Esophagus muscularis mucosa (tissue), 4 donors: ENCODE measurements around the gene TMEM119. TPM values are rescaled to one million over a fixed set of nuclear protein-coding genes. Genes with fewer than 3 reads are reported as not detected.

Experiments used
- DNase-seq: peaks from one replicate; pipeline ENCODE4 v3.0.0-alpha.2; 2017; ENCODE audit errors: extremely low spot score
- H3K27ac ChIP-seq, 4 donors: fragments of 200-600 bp; sonication (generic); replicated peaks in 1 of 4; 1 replicate in 3 of 4; 2 replicates in 1 of 4; pipeline ENCODE4 v1.5.1; 2016 to 2019; ENCODE audit warnings: mild to moderate bottlenecking in 1 of 4
- H3K27me3 ChIP-seq, 4 donors: fragments of 200-600 bp; sonication (generic); one replicate each; pipeline versions ENCODE4 v1.5.1 to v1.6.0; 2016 to 2019
- H3K36me3 ChIP-seq, 4 donors: fragments of 200-600 bp; sonication (generic); one replicate each; pipeline ENCODE4 v1.5.1; 2016 to 2019
- H3K4me1 ChIP-seq, 4 donors: fragments of 200-600 bp; sonication (generic); one replicate each; pipeline ENCODE4 v1.5.1; 2016 to 2019
- H3K4me3 ChIP-seq, 4 donors: fragments of 200-600 bp; sonication (generic); 1 replicate in 2 of 4; 2 replicates in 2 of 4; pipeline ENCODE4 v1.5.1; 2016 to 2019; ENCODE audit warnings: mild to moderate bottlenecking in 4 of 4, moderate library complexity in 1 of 4
- H3K9me3 ChIP-seq, 4 donors: fragments of 200-600 bp; sonication (generic); 1 replicate in 3 of 4; 2 replicates in 1 of 4; pipeline ENCODE4 v1.5.1; 2016 to 2019
- EP300 ChIP-seq: sonication (generic); formaldehyde crosslinking; IDR thresholded peaks from one replicate; pipeline ENCODE4 v1.6.1; 2017; ENCODE audit warnings: antibody characterized with exemption
- POLR2A ChIP-seq: fragments of 450-650 bp; IDR thresholded peaks from one replicate; pipeline ENCODE4 v1.6.1; 2017; ENCODE audit warnings: antibody characterized with exemption, moderate library complexity, mild to moderate bottlenecking, low read depth
- POLR2AphosphoS5 ChIP-seq, 2 donors: sonication (generic); formaldehyde crosslinking; IDR thresholded peaks; one replicate each; pipeline ENCODE4 v1.6.1; 2017; ENCODE audit warnings: antibody characterized with exemption in 2 of 2
- WGBS: methylation state at CpG from one replicate; pipeline ENCODE4 v1.1.5; 2018; 5-methylcytosine and 5-hydroxymethylcytosine counted together
- intact Hi-C: fragments of 100-400 bp; cut with DNase I; formaldehyde crosslinking; loops from one replicate; pipeline ENCODE4 v1.15.1; 2023
- total RNA-seq, 4 donors: library from RNA; depleted of rRNA; stranded (reverse); fragments of >200 nt; gene quantifications; one replicate each; pipeline versions ENCODE4 v1.1.0 to v1.2.1, GENCODE V29; 2016
- TF ChIP-seq, protein P1 (sequence below), 3 experiments: fragments of 200-600 bp in 2 of 3; fragments of 450-650 bp in 1 of 3; sonication (generic) in 2 of 3; IDR thresholded peaks; one replicate each; pipeline ENCODE4 v1.5.1; 2017 to 2019; ENCODE audit warnings: antibody characterized with exemption in 3 of 3, mild to moderate bottlenecking in 2 of 3, moderate library complexity in 1 of 3

Gene TMEM119
- total RNA-seq, 4 donors from 2014 or later, result 3.6 to 12.2 (median 7.1) TPM

DNA sequence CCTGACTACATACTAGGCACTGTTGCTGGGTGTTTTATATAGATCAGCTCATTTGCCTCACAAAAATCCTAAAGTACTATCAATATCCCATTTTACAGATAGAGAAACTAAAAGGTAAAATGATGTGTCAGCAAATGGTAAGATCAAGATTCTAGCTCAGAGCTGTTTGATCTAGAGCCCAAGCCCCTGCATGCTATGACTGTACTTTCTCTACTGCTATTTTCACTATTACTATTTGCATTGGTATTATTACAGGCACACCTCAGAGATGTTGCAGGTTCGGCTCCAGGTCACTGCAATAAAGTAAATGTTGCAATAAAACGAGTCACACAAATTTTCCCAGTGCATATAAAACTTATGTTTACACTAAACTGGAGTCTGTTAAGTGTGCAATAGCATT, 24.6 kb downstream of the TMEM119 start:
- WGBS, result 75% methylated on average over 2 of the region's 2 CpGs
- TF ChIP-seq POLR2AphosphoS5 (IDR thresholded peaks at IDR 0.05) (no peak), EP300 (no peak), POLR2A (no peak)
- TF ChIP-seq, protein P1, sequence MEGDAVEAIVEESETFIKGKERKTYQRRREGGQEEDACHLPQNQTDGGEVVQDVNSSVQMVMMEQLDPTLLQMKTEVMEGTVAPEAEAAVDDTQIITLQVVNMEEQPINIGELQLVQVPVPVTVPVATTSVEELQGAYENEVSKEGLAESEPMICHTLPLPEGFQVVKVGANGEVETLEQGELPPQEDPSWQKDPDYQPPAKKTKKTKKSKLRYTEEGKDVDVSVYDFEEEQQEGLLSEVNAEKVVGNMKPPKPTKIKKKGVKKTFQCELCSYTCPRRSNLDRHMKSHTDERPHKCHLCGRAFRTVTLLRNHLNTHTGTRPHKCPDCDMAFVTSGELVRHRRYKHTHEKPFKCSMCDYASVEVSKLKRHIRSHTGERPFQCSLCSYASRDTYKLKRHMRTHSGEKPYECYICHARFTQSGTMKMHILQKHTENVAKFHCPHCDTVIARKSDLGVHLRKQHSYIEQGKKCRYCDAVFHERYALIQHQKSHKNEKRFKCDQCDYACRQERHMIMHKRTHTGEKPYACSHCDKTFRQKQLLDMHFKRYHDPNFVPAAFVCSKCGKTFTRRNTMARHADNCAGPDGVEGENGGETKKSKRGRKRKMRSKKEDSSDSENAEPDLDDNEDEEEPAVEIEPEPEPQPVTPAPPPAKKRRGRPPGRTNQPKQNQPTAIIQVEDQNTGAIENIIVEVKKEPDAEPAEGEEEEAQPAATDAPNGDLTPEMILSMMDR (IDR thresholded peaks at IDR 0.05), result no peak
- H3K27ac ChIP-seq, result no peak overlapping the region
- no peaks in the 10 kb centered on the region for H3K27me3 ChIP-seq
- no peaks in the 10 kb centered on the region for H3K9me3 ChIP-seq
- peaks cover 8 to 19% (median 18%) of the 10 kb centered on the region in 4 donors for H3K36me3 ChIP-seq
- no peak overlapping the region for H3K4me3 ChIP-seq
- DNase-seq, result no peak
- peaks cover 0 to 3% (median 0%) of the 10 kb centered on the region in 4 donors for H3K4me1 ChIP-seq
- intact Hi-C loops, result no loop called here

DNA sequence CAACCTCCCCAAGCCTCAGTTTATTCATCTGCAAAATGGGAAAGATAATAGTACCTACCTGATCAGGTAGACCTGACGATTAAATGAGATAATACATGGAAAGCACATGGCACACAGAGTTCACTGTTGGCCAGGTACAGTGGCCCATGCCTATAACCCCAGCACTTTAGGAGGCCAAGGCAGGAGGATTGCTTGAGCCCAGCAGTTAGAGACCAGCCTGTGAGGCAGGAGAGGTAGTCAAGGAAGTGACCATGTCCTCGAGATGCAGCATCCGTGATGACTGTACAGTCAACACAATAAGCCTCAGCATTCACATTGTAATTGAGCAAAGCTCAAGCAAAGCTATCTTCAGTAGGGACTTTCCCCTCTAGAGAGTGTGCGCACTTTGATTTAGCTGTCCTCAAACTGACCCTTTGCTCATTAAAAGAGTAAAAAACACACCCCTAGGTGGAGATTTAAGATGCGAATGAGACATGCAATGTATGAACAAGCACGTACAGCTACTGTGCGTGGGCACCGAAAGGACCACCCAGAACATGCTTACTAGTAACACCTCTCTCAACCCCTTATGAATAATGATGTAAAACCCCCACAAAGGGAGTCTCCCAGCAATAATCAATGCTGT, 25.6 kb downstream of the TMEM119 start:
- 87% methylated on average over 8 of the region's 8 CpGs for WGBS
- Histone ChIP-seq H3K36me3 (peaks cover 17 to 30% (median 28%) of the 10 kb centered on the region in 4 donors), H3K27me3 (no peaks in the 10 kb centered on the region), H3K9me3 (no peaks in the 10 kb centered on the region), H3K27ac (no peak overlapping the region), H3K4me3 (no peak overlapping the region), H3K4me1 (peaks cover 6 to 13% (median 7%) of the 10 kb centered on the region in 4 donors)
- intact Hi-C loops, result no loop called here
- TF ChIP-seq POLR2AphosphoS5 (IDR thresholded peaks at IDR 0.05), result no peak
- TF ChIP-seq, protein P1 (IDR thresholded peaks at IDR 0.05), result no peak
- no peak for TF ChIP-seq EP300
- no peak for TF ChIP-seq POLR2A
- peak; percentile 39 for DNase-seq

DNA sequence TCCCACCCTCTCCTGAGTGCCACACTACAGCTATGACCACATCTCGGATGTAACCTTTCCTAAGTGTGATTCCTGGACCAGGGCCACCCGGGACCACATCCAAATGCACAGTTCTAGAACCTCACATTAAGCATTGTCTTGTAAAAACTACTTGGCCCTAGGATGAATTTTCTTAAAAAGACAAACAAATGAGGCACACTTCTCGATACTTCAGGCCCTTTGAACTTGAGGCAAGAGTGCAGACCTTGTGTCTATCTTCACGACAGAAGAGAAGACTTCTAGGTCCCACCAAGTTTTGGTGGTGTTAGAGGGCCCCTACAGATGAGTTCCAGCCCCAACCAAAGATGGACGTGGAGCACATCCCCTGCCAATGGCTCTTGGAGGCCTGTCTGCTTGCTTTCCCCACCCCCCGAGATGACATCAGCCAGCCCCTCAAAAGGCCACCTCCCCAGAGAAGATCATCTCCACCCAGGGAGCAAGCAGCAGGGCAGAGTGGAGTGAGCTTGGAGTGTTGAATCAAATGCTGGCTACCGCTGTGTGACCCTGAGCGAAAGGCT, 26.2 kb downstream of the TMEM119 start:
- peaks cover 22 to 36% (median 34%) of the 10 kb centered on the region in 4 donors for H3K36me3 ChIP-seq
- WGBS, result 91% methylated on average over 6 of the region's 8 CpGs
- no peak overlapping the region for H3K4me3 ChIP-seq
- intact Hi-C loops, result no loop called here
- peak; percentile 39 for DNase-seq
- no peaks in the 10 kb centered on the region for H3K27me3 ChIP-seq
- peaks cover 6 to 14% (median 10%) of the 10 kb centered on the region in 4 donors for H3K4me1 ChIP-seq
- H3K9me3 ChIP-seq, result no peaks in the 10 kb centered on the region
- H3K27ac ChIP-seq, result no peak overlapping the region
- TF ChIP-seq, protein P1 (IDR thresholded peaks at IDR 0.05), result no peak
- TF ChIP-seq POLR2AphosphoS5 (IDR thresholded peaks at IDR 0.05) (no peak), POLR2A (no peak), EP300 (no peak)

DNA sequence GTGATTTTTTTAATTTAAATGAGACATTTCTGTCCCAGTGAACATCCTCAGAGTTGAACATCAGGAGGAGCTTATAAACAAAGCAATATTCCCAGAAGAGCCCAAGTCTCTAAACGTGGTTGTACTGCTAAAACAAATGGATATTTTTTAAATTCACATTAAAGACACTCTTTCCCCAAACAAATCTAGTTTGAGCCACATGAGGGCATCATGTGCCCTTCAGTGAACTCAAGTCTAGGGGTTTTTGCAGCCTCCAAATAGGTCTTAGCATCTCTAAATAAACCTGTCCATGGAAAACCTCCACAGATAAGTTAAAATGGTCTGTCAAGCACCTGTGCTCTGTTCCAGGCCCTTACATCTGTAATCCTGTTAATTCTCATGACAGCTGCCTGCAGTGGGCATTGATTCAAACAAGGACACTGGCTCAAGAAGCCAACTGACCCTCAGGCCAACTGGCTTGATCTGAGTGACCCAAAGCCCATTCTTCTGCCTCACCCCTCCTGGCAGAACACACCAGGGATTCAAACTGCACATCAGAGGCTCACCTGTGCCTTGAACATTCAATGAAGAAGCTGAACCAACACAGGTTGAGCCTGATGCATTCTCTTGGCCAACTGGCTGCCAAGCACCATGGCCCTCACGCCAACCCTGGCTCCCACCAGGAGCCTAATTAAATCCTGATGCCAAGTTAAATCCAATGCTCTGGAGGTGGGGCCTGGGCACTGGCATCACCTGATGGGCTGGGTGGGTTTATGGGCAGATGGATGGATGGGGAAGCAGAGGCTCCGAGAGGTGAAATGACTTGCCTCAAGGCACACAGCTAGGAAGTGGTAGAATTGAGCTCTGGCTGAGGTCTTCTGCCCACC, 26.9 kb downstream of the TMEM119 start:
- intact Hi-C loops, result no loop called here
- H3K4me1 ChIP-seq, result peaks cover 11 to 21% (median 16%) of the 10 kb centered on the region in 4 donors
- no peaks in the 10 kb centered on the region for H3K27me3 ChIP-seq
- no peak overlapping the region for H3K4me3 ChIP-seq
- H3K36me3 ChIP-seq, result peaks cover 30 to 43% (median 41%) of the 10 kb centered on the region in 4 donors
- TF ChIP-seq EP300 (no peak), POLR2A (no peak), POLR2AphosphoS5 (IDR thresholded peaks at IDR 0.05) (no peak)
- TF ChIP-seq, protein P1 (IDR thresholded peaks at IDR 0.05), result peak in 2 of 3 experiments; percentile 29 to 30
- peak; percentile 62 for DNase-seq
- H3K27ac ChIP-seq, result no peak overlapping the region
- 14% methylated on average over 1 of the region's 3 CpGs for WGBS
- no peaks in the 10 kb centered on the region for H3K9me3 ChIP-seq
